Choroid plexus epithelial cell (primary cell): ENCODE data around the gene STRA6.

Experiments used
- DNase-seq: peaks from one replicate; pipeline ENCODE4 v3.0.0-alpha.2; 2010; ENCODE audit warnings: low read depth
- H3K4me3 ChIP-seq: 2 replicates; pipeline ENCODE4 v1.5.1; 2011; ENCODE audit warnings: low read depth, mild to moderate bottlenecking, control low read depth, low read length, moderate library complexity
- TF ChIP-seq, protein P1 (sequence below): conservative IDR thresholded peaks from 2 replicates; pipeline ENCODE4 v1.5.1; 2011; ENCODE audit warnings: low read depth, mild to moderate bottlenecking, control low read depth, inconsistent platforms, low read length, moderate library complexity

The STRA6 gene

DNA sequence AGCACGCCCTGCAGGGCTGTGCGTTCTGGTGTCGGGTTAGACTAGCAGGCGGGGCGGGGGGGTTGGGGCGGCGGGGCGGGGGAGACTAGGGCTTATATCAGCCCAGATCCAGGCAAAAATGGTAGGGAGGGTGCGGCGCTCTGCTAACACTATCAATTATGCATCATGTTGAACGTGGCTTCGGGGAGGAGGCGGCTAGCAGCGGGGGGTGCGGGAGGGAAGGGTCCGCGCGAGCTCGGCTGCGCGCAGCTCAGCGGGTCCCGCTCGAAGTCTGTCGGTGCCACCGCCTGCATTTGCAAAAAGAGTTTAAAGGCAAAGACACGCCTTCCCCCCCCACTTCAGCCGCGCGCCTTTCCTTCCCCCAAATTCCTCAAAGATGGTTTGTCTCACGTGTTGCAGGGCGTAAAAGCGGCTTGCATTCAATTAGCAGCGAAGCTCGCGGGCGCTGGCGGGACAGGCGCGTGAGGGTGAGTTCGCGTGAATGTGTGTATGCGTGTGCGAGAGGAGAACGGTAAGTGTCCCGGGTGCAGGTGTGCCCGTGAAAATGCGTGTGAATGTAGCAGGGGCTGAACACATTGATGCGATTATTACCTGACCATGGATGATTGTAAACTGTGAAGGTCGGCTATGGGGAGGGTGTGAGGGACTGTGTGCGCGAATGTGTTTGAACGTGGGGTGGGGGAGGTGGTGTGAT, 72.3 kb downstream of the STRA6 start, which contains the start of gene ISLR2:
Gene ISLR2 (plus strand): TSS at position 432 of the 694 bp plus-strand sequence. CDS start 2,169 bp downstream, outside the sequence.
- peak within 1 kb of the TSS; percentile 32 for H3K4me3 ChIP-seq
- DNase-seq = no peak
- TF ChIP-seq, protein P1, sequence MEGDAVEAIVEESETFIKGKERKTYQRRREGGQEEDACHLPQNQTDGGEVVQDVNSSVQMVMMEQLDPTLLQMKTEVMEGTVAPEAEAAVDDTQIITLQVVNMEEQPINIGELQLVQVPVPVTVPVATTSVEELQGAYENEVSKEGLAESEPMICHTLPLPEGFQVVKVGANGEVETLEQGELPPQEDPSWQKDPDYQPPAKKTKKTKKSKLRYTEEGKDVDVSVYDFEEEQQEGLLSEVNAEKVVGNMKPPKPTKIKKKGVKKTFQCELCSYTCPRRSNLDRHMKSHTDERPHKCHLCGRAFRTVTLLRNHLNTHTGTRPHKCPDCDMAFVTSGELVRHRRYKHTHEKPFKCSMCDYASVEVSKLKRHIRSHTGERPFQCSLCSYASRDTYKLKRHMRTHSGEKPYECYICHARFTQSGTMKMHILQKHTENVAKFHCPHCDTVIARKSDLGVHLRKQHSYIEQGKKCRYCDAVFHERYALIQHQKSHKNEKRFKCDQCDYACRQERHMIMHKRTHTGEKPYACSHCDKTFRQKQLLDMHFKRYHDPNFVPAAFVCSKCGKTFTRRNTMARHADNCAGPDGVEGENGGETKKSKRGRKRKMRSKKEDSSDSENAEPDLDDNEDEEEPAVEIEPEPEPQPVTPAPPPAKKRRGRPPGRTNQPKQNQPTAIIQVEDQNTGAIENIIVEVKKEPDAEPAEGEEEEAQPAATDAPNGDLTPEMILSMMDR = no peak

DNA sequence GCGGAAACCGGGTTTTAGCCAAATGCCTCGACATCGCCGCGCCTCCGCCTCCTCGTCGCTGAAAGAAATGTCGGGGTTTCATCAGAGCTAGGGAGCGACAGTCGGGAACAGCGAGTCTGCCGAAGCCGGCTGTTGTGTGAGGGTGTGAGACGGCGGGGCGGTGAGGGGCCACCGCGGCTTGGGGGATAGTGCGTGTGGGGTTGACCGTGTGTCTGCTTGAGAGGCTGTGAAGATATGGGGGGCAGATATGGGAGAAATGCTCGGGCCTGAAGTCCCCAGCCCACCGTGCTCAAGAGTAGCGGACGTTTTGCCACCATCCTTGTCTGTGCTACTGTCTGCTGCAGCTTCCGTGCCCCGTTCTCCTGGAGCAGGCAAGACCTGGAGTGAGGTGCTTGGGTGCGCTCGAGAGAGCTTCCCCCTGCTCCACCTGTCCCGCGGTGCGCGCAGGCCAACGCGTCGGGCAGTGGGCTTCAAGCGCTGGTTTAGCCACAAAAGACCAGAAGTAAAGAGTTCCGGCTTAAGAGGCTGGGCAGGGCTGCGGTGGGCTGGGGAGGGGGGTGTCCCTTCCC, 72.9 kb downstream of the STRA6 start:
- peak overlapping the region; percentile 32 for H3K4me3 ChIP-seq
- DNase-seq = no peak
- TF ChIP-seq, protein P1 = no peak
